ENCODE results near the gene FAM50B.

Gene FAM50B

DNA sequence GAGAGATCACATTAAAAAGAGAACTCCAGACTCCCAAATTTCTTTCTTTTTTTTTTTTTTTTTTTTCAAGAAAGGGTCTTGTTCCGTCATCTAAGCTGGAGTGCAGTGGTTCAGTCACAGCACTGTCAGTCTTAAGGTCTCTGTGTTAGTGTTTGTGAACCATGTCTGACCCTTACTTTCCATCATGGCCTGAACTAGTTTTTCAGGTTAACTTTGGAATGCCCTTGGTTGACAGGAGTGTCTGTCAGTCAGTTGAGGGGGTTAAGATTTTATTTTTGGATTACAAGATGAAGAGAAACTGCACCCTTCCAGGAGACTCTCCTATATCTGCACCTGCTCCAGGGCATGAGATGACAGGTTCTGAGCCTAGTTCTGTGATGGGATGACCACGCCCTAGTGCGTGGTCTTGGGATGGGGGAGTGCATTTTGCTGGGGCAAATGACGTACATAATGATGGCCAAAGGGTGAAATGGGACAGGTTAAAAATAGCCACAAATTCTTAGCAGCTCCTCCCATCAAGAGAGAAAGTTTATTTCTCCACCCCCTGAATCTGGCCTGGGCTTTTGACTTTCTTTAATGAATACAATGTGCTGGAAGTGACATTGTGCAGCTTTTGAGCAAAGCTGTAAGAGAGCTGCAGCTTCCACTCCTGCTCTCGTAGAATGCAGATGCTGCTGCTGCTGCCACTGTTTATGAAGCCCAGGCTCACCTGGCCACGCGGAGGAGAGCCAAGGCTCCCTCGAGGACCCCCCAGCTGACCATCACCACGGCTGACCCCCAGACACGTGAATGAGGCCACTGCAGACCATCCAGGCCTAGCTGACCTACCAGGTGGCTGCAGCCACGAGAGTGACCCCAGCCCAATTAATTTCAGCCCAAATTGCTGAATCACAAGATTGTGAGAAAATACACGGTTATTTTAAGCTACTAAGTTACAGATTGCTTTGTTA, 29.7 kb upstream of the FAM50B start:
- in situ Hi-C loops (cut with MboI; ENCODE audit: low sequenced_read_pairs) = no loop called here

DNA sequence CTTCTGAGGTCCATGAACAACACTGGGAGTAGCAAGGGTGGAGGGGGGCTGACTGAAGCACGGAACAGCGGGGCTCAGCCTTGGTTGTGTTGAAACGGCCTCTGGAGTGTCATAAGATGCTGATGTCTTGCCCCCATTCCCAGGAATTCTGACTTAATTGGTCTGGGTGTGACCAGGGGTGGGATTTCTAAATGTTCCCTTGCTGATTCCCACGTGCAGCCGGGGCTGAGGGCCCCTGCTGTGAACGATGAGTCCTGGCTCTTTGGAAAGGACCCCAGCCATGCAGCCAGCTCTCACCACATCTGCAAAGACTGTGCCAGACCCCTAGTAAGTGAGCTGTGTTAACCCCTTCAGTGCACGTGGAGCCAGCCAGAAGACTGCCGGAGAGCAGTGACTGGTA, 28.6 kb upstream of the FAM50B start:
- in situ Hi-C loops (cut with MboI; ENCODE audit: low sequenced_read_pairs) = no loop called here

DNA sequence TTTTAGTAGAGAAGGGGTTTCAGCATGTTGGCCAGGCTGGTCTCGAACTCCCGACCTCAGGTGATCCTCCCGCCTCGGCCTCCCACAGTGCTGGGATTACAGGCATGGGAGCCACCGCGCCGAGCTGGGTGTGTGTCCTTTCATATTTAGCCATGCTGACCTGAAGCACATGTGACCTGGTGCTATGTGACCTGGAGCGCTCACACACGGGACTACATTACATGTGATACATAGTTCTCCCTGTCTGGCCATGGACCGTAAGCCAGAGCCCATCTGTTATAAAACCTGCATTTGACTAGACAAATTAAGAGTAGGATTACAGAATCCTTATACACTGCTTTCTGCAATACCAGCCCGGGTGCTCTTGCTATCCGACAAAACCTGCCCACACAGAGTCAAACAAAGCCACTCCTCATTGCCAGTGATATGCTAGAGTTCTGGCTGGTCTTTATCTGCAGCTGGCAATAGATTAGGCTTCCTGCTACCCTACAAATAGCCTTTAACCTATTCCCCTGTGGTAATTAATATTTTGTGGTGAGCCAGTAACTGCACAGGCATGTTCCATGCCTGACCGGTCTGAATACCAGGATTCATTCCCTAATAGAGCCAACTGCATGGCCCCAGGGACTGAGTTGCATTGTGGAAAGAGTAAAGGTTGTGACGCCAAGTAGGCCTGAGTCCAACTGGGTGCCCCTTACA, 26.3 kb upstream of the FAM50B start:
- in situ Hi-C loops (cut with MboI; ENCODE audit: low sequenced_read_pairs) = no loop called here

DNA sequence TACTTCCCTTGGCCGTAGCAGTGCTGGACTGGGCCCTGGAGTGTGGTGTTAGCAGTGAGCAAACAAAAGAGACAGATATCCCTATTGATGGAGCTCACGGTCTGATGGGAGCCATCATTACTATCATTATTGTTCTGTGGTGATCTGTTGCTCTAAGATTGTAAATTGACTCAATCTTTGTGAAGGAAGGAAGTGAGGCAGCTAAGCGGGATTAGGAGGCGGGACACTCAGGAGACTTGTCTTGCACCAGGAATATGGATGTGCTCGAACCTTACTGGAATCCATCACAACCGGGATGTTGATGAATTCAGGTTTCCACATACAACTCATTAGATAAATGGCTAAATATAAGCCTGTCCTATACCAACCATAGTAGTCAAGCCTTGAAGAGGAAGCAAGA, 25.5 kb upstream of the FAM50B start:
- in situ Hi-C loops (cut with MboI; ENCODE audit: low sequenced_read_pairs) = no loop called here

DNA sequence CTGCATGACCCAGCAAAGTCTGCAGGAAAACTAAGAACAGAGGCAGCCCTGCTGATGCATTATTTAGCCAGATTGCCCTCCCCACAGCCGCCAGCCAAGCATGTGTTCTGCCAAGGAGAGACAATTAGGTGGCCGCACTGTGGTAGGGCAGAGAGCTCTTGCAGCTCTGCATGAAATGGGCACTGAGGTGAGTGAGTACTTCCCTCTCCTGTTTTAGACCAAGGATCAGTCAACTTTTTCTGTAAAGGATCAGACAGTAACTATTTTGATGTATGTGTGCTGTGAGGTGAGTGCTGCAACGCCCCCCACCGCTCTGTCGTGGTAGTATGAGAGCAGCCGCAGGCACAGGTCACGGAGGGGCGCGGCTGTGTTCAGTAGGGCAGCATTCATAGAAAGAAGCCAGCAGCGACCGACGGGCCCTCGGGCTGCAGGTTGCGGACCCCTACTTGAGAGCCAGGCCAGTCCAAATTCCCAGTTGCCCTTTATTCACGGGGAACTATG, 23.8 kb upstream of the FAM50B start:
- in situ Hi-C loops (cut with MboI; ENCODE audit: low sequenced_read_pairs) = no loop called here

DNA sequence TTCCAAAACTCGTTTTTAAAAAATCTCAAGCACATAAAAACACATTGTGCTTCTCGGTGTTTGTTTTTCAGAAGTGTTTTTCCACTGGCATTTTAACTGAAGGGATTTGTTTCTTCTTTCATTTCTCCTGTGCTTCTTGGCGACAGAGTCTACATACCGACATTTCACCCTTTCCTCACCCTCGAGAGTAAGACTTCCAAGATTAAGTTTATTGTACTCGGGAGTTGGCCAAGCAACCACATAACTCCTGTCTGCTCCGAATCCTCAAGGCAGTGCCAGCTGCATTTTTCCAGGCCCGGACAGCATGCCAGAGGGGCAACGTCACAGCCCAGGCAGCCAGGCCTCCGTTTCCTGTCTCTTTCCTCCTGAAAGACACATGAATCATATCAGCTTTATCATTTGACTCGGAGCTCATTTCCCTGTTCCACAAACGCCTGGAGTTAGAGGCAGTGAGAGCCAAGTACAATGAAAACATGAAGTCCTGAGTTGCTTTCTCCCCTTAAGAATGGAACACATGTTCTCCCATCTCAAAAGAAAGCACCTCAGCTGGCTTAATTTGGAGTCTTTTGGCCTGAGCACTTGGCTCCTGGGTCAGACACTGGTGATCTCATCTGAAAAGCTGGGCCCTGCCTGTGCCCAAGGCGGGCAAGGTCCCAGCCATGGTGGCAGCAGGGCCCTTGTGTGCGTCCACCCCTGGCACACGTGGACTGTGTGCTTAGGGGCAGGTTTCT, 23.2 kb upstream of the FAM50B start:
- in situ Hi-C loops (cut with MboI; ENCODE audit: low sequenced_read_pairs) = no loop called here

DNA sequence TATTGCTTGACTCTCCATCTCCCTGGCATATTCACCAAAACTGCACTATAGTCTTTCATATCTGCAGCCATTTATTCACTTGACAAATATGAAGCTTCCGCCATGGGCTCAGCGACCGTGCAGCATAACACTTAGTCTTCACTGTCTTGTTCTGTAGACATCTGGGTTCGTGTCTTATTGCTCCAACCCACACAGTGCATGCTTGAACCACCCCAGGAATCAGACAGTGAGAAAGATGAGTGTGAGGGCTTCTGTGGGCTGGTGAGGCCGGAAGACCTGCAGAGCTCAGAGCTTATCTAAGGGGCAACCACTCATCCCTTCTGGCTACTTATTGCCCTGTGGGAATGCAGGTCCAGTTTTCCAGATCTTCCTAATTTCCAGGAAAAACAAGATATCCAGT, 19.9 kb upstream of the FAM50B start:
- in situ Hi-C loops (cut with MboI; ENCODE audit: low sequenced_read_pairs) = no loop called here

DNA sequence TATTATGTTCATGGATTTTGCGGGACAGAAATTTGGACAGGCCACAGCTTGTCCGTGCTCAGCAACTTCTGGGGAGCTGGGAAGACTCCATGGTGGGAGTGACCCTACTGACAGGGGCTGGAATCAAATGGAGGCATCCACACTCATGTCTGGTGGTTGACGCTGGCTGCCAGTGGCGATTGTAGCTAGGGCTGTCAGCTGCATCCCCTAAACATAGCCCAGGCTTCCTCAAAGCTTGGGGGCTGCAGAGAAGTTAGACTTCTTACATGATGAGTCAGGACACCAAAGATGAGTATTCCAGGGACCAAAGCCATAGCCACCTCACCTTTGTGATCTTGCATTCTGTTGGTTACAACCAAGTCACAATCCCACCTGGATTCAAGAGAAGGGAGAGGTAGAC, 18.4 kb upstream of the FAM50B start:
- in situ Hi-C loops (cut with MboI; ENCODE audit: low sequenced_read_pairs) = no loop called here

DNA sequence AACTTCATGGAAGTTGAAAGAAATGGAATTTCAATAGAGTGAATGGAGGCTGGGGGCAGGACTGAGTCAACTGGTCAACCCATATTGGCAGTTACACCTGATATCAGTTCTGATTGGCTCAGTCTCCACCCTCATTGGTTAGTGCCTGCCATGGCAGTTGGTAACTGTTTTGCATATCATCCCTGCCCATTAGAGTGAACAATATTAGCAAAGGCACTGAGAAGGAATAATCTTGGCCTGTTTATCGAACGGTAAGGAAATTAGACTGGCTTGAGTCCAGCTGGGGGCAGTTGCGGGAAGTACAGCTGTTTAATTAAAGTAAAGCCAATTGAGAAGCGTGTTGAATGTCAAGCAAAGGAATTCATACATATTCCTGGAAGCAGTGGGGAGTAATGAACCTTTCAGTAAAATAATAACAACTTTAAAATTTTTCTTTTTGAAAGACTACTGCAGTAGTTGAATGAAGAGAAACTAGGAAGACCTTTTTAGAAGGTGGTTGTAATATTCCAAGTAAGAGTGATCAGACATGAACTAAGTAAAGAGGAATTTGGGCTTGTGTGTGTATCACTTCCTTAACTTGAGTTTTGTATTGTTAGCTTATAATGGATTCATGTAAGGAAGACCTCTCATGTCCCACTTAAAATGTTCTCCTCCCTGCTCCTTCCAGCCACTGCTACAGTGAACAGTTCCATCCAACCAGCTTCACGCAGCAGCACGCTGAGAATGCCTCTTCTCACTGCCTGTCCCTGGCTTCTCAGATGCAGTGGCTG, 17.2 kb upstream of the FAM50B start:
- in situ Hi-C loops (cut with MboI; ENCODE audit: low sequenced_read_pairs) = no loop called here

DNA sequence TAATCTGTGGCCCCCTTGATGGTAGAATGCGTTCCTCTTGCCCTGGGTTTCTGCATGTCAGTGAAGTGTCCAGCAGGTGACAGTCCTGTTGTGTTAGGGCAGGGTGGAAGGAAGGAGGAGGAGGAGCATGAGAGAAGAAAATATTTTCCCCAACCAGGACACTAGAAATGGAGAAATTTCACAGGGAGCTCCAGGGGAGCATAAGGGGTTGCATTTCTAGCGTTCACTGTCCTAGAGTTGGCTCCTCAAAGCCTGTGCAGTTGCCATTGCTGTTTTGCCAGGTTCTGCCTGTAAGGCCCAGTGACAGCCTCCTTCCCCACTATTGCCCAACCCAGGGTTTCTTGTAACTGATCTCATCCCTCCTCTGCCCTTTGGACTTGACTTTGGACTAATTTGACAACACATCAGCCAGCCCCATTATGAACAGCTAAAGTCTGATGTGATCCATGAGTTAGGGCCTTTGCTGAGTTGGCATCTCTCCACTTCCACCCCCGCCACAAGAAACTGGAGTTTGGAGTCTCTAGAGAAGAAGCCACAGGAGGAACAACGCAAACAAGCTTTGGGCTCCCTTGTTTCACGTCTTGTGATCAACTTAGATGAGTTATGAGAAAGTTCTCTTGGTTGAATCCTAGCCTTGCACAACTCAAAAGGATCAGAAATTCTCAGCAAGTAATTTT, 14.0 kb upstream of the FAM50B start:
- in situ Hi-C loops (cut with MboI; ENCODE audit: low sequenced_read_pairs) = no loop called here

DNA sequence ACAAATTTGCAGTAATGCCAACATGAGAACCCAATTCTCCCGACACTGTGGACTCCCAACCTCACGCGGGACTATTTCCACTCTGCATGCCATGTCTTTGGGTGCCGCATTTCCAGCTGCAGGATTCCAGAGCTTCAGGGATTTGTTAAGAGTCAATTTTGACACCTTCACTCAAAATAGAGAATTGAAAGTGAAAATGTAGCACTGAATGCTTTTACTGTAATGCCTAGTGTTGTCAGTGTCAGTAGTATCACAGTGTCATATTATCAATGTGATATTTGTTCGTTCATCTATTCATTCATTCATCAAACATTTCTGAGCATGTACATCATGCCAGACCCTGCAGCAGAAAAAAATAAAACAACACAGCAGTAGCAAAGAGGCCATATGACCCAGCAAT, 13.4 kb upstream of the FAM50B start:
- in situ Hi-C loops (cut with MboI; ENCODE audit: low sequenced_read_pairs) = no loop called here

DNA sequence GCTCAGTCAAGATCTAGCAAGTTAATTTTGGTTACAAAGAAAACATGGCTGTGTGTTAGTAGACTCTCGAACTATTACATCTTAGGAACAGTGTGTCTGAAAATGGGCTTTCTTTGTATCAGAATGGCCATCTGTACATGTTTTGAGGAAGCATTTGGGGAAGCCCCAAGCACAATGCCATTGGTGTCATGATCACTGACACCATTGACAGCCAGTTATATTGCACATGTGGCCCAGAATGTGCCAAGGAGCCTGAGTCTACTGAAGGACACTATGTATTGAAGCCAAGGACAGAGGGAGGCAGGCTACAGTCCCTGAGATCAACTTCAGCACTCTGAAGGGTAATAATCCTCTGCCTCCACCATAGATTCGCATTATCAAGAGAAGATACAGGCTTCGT, 12.6 kb upstream of the FAM50B start:
- in situ Hi-C loops (cut with MboI; ENCODE audit: low sequenced_read_pairs) = no loop called here

DNA sequence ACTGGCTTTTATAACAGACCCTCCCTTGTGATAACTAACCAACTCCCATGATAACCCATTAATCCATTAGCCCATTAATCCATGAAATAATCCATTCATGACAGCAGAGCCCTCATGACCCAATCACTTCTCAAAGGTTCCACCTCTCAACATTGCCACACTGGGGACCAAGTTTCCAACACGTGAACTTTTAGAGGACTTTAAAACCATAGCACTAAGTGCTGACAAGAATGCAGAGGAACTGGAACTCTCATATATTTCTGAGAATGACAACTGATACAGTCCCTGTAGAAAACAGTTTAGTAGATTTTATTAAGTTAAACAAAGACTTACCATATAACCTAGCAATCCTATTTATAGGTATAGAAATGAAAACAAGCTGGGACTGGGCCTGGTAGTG, 11.4 kb upstream of the FAM50B start:
- in situ Hi-C loops (cut with MboI; ENCODE audit: low sequenced_read_pairs) = no loop called here

DNA sequence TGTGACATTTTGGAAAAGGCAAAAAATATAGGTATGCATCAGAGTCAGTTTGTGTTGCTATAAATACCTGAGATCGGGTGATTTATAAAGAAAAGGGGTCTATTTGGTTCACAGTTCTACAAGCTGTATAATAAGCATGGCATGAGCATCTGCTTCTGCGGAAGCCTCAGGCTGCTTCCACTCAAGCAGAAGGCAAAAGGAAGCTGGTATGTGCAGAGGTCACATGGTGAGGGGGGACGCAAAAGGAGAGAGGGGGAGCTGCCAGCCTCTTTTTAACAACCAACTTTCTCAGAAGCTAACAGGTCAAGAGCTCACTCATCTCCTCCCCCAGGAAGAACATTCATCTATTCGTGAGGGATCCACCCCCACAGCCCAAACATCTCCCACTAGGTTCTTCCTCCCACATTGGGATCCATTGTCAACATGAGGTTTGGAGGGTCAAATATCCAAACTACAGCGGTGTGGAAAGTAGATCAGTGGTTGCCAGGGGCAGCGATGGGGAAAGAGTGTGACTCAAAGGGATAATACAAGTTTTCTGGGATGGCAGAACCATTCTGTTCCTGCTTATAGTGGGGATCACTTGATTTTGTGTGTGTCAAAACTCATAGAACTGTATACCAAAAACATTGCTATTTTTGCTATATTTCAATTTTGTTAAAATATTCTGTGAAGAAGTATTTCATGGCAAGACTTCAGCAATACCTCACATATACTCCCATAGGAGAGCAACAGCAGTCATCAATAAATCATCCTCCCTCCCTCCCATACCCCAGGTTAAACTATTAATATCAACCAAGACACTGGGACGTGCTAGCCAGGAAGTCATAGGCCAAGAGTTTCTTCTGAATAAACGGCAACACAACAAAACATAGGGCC, 9.9 kb upstream of the FAM50B start:
- in situ Hi-C loops (cut with MboI; ENCODE audit: low sequenced_read_pairs) = no loop called here

DNA sequence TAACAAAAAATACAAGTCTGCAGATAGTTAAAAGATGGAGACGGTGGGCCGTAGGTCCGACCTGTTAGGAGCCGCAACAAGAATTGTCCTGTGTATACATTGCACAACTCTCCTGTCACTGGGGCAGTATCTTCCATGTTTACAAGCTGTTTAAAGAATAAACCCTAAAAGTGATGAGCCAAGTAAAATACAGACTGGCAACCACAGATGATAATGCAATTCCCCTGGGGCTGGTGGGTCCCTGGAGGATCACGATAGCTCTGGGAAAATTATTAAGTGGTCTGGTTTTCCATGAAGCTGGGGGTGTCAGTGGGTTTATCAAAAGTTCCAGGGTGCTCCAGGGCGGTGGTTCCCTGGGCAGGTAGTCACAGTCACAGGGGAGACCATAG, 8.1 kb upstream of the FAM50B start:
- in situ Hi-C loops (cut with MboI; ENCODE audit: low sequenced_read_pairs) = no loop called here

DNA sequence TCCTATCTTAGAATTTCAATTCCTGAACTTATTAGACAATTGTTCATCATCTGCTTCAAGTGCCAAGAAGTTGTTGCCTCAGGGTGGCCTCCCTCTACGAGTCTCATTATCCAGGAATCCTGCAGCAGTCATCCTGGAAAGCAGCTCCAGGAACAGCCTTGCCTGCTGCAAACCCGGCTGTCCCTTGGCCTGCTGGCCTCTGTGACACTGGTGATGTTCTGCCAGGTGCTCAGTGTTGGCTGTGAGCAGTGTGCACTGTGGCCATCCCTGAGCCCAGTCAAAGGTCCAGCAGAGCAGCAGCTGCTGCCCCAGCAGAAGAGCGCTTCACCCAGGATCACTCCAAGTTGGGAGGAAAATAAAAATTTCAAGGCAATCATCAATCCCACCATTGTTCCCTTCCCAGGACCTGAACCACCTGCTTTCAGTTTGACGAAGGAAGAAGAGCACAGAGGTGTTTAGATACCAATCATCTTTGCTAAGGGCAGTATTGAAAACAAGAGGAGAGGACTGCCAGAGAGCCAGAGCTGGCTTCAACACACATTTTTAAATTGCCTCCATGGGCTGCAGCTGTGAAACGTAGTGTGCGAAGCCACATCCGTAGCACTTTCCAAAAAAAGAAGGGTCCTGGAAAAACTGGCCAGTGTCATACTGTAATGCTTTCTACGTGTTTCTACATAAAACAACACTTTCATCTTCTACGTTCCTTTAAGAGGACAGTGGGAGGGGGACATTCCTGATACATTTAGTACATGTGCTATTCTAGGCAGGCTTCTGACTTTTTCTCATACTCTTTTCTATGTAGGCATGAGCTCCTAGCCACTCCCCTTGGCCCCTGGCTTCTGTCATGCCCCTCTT, 7.2 kb upstream of the FAM50B start:
- in situ Hi-C loops (cut with MboI; ENCODE audit: low sequenced_read_pairs) = no loop called here

DNA sequence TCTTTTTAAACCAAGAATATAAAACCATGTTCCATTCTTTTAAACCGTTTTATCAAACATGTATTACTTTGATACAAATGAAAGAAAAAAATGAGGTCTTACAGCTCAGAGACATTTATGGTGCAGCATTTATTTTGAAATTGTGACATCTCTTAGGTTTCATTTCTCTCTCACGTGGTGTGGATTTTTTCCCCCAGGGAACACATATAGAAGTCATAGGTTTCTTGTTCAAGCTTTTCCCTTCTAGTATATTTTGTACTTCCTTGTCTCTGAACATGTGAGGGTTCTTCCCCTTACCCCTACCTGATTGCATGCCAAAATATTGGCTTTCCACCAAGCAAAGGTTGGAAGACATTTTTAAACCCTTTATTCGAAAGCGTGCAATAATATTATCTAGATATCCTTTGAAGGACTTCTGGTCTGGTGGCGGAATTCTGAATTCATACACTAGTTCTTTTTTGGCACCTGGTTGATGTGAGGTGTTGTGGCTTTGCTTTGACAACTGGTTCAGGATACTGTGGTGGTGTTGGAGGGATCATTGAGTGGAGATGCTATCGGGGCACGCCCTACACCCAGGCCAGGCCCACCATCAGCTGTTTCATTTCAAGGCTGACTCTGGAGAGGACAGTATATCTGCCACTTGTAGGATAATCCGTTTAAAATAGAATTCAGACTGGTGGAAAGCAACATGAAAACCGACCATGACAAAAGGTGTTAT, 5.6 kb upstream of the FAM50B start:
- in situ Hi-C loops (cut with MboI; ENCODE audit: low sequenced_read_pairs) = no loop called here

DNA sequence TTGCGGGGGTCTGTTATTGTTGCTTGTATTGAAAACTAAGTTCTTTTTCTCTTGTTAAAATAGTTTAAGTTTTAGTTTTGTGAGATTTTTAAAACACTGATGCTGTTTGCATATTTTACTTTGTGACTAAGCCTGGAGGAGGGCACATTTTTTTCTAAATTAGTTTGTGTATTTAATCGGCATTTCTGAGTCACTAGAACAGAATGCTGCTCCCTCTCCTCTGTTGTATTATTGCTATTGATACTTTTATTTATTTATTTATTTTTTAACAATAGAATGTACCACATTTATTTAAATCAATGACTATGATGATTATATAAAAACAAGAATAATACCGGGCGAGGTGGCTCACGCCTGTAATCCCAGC, 5.1 kb upstream of the FAM50B start:
- in situ Hi-C loops (cut with MboI; ENCODE audit: low sequenced_read_pairs) = no loop called here
